Dermis blood vessel endothelial cell (primary cell): ENCODE results near the gene PPIL4. TPM values are rescaled to one million over a fixed set of nuclear protein-coding genes. Genes with fewer than 3 reads are reported as not detected.
"Not testable (repeated sequence)": the region's sequence is repeated elsewhere in the genome, so short reads cannot be mapped to it uniquely, and the experiment has no call there.

Experiments used
- DNase-seq: peaks from one replicate; pipeline ENCODE4 v3.0.0; 2010
- total RNA-seq: library from RNA; depleted of rRNA; stranded (reverse); fragments of >200 nt; gene quantifications from 2 replicates; pipeline ENCODE4 v1.2.3, GENCODE V29; 2014

PPIL4 gene
- total RNA-seq, 1 donor from 2014 or later: 30.3 TPM

- DNase-seq: no peak
Observed at GRCh38 chr6:149515494-149515893, 30.3 kb downstream of the PPIL4 start.

- DNase-seq: no peak
Observed at GRCh38 chr6:149513915-149514314, 31.9 kb downstream of the PPIL4 start.

- DNase-seq: no peak
Observed at GRCh38 chr6:149510793-149511512, 34.9 kb downstream of the PPIL4 start.

DNA sequence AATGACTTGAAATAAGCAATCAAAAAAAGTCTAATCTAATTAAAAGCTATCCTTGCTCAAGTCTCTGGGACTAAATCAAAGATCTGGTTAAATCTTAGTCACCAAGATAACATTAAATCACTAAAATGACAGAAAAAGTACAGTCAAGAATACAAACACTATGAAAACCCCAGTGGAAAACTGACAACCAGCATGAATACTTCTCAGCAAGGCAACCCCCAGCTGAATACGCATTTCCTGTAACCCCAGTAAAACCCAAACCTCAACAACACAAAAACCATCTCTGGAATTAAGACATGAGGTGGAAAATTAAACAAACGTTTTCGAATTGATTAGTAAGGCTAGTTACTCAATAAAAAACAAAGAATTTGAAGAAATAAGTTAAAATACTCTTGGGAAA, 37.4 kb downstream of the PPIL4 start:
- DNase-seq: no peak

DNA sequence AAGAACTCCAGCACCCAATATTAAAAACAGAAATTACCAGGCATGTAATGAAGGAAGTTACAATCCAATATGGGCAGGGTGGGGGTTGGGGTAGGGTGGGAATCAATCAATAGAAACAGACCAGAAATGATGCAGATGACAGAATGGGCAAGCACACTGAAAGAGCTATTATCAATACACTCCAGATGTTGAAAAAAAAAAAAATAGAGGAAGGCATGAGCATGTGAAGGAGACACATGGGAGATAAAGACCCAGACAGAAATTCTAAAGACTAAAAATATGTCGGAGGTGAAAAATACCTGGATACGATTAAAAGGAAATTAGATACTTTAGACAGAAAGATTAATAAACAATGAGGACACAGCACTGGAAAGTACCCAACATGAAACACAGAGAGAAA, 42.0 kb downstream of the PPIL4 start:
- DNase-seq: no peak

DNA sequence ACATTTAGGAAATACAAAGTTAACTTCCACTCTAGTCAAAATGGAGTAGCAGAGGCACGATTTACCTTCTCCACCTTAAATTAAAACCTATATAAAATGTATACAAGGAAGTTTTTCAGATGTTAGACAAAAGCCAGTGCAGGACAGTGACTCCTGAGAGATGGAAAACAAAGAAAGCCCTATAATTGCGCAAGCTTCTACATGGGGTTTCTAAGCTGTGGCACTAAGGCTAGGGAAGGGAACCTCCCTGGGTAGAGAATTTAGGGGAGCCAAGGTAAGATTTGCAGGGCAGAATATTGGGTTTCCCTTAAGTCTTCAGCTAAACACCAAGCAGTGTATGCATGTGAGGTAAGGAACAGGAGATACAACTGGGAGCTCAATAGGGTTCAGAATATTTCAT, 42.6 kb downstream of the PPIL4 start:
- DNase-seq: no peak

- no peak for DNase-seq
Observed at GRCh38 chr6:149501768-149502167, 44.1 kb downstream of the PPIL4 start.

DNA sequence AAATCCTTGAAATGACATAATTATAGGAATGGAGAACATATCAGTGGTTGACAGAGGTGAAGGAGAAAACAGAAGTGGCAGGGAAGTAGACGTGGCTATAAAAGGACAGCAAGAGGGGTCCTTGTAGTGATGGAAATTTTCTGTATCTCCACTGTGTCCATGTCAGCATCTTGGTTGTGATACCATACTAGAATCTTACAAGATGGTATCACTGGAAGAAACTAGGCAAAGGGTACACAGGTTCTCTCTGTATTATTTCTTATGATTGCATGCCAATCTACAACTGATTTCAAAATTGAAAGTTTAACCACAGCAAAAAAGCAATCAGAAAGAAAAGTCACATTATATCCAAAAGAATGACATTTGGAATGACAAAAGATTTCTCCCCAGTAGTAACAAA, 44.6 kb downstream of the PPIL4 start:
- DNase-seq: no peak

- DNase-seq: no peak
Observed at GRCh38 chr6:149500096-149500495, 45.7 kb downstream of the PPIL4 start.

GRCh38 chr6:149499066-149499465, 46.8 kb downstream of the PPIL4 start:
- peak; percentile 62 for DNase-seq

DNA sequence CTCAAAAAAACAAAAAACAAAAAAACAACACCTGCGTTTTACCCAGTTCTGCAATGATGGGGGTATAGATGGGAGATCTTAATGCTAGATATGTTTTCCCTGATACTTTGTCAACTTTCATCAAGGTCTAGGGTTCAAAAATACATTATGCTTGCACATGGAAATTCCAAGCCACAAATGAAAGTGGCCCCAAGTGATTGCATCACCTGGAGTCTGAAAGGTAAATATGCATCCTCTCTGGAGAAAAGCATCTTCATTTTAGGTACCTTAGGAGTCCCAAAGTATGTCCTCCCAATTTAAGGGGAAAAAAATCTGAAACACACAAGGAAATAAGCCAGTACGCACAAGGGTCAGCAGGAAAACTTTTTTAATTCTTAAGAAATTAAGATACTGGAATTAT, 48.5 kb downstream of the PPIL4 start:
- DNase-seq: no peak

DNA sequence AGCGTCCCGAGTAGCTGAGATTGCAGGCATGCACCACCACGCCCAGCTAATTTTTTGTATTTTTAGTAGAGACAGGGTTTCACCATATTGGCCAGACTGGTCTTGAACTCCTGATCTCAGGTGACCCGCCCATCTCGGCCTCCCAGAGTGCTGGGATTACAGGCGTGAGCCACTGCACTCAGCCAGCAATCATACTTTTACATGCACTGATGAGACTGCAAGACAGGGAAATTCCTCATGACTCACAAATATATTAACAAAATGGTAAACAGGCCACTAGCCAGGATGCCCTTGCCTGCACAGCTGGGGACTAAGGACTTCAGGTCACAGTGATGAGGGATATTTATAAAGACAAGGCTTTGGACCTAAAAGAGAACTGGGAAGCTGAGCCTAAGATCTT, 49.2 kb downstream of the PPIL4 start:
- peak; percentile 18 for DNase-seq

GRCh38 chr6:149495349-149496016, 50.4 kb downstream of the PPIL4 start:
- not testable (repeated sequence) for DNase-seq

- DNase-seq: not testable (repeated sequence)
Observed at GRCh38 chr6:149494810-149495209, 51.0 kb downstream of the PPIL4 start.

DNA sequence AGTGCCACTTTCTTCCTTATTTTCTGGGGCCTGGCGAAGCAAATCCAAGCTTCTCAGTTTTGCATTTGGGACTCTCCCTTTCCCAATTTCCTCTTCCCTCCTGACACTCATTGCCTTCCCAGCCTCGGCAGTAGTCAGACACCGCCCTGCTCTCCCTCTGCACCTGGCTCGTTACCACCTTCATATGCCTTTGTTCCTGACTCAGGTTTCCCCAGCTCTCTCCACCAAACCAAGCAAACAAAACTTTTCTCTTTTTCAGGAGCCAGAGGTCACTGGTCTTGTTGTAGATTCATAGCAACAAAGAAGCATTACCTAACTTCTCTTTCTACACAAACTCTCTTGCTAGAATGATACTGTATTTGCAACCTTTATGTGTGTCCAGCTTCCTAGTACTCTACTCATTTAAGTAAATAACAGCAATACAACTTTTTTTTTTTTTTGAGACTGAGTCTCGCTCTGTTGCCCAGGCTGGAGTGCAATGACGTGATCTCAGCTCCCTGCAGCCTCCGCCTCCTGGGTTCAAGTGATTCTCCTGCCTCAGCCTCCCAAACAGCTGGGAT, 52.0 kb downstream of the PPIL4 start:
- no peak for DNase-seq

DNA sequence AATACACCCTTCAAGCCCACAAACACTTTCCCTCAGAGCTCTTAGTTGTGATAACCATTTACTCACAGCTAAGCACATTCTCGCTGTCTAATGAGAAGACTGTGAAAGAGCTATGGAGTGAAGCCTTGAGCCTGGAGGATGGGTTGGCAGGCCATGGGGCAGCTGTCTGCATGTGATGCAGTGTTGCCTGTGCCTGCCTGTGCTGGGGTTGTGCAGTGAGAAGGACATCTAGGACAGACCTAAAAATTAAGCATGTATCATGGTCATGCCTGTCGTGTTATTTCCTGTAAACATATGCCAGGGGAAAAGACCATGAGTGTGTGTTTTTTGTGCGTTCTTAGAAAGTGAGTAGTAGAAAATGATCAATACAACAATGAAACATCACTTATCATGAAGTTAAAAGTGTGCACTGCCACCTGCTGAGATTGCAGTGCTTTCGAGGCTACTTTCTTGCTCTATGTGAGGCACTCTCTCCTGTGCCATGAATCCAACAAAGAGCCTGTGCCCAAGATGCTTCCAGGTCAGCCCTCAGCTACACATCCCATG, 53.0 kb downstream of the PPIL4 start:
- DNase-seq: no peak

DNA sequence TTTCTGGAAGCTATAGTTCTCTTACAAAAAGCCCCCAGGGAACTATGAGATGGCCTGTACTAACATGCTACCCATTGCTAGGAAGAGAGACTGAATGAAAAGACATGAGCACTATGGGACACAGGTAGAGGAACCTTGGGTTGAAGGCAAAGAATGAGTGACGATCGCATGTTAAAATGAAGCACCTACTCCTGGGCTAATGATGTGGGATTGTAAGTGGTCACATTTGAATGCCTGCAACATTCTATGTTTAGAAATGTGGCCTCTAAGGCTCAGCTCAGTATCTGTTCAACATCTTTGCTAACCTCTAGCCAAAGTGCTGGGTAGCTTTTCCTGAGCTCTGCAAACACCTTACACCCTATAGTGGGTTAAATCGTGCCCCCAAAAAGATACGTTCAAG, 55.9 kb downstream of the PPIL4 start:
- no peak for DNase-seq

DNA sequence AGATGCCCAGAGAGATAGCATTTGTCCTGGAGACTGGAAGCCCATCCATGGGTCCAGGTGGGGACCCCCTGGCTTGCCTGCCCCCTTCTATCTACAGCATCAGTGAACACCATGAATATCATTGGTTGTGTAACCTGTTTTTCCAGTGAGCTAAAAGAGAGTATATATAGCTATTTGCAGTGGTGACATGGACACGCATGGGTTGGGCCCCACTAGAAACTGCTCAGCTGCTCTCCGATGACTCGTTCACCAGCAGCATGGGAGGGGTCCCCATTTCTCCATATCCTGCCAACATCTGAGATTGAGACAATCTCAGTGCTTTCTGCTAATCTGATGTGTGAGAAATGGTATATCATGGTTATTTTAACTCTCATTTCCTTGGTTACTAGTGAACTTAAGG, 57.0 kb downstream of the PPIL4 start:
- no peak for DNase-seq

- DNase-seq: no peak
Observed at GRCh38 chr6:149487316-149487715, 58.5 kb downstream of the PPIL4 start.

GRCh38 chr6:149484733-149485700, 60.8 kb downstream of the PPIL4 start, which contains the start of gene ZC3H12D:
ZC3H12D (minus strand) TSS chr6:149485014; CDS start chr6:149474543, 10,471 bp downstream.
- peak; percentile 42 for DNase-seq

- no peak for DNase-seq
Observed at GRCh38 chr6:149483849-149484655, 61.8 kb downstream of the PPIL4 start.

DNA sequence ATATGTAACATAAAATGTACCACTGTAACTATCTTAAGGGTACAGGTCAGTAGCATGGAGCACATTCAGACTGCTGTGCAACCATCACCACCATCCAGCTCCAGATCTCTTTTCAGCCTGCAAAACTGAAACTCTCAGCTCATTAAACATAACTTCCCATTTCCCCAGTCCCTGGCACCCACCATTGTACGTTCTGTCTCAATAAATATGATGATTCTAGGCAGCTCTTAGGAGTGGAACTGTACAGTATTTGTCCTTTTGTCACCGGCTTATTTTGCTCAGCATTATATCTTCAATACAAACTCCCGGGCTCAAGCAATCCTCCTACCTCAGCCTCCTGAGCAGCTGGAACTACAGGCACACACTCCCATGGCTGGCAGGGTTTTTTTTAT, 62.5 kb downstream of the PPIL4 start:
- no peak for DNase-seq
